Glutamatergic neuron (in vitro differentiated cells): ENCODE data around the gene CFAP99. TPM values are rescaled to one million over a fixed set of nuclear protein-coding genes. Genes with fewer than 3 reads are reported as not detected.

Source experiments
- DNase-seq: peaks from one replicate; pipeline ENCODE4 v3.0.0; 2022
- H3K27ac Mint-ChIP-seq: one replicate; pipeline ENCODE4 v1.8.0; 2020; ENCODE audit warnings: mild to moderate bottlenecking, mixed read lengths, inconsistent platforms; ENCODE audit not compliant: unreplicated experiment
- H3K27me3 Mint-ChIP-seq: one replicate; pipeline ENCODE4 v1.8.0; 2020; ENCODE audit warnings: mild to moderate bottlenecking, moderate library complexity, mixed read lengths, inconsistent platforms; ENCODE audit not compliant: unreplicated experiment
- H3K36me3 Mint-ChIP-seq: one replicate; pipeline ENCODE4 v1.8.0; 2020; ENCODE audit warnings: mild to moderate bottlenecking, mixed read lengths, inconsistent platforms; ENCODE audit not compliant: unreplicated experiment
- H3K4me1 Mint-ChIP-seq: one replicate; pipeline ENCODE4 v1.8.0; 2020; ENCODE audit warnings: mild to moderate bottlenecking, low read depth, mixed read lengths, inconsistent platforms; ENCODE audit not compliant: unreplicated experiment
- H3K4me3 Mint-ChIP-seq: one replicate; pipeline ENCODE4 v1.8.0; 2020; ENCODE audit warnings: mild to moderate bottlenecking, mixed read lengths, inconsistent platforms; ENCODE audit not compliant: unreplicated experiment
- H3K9me3 Mint-ChIP-seq: one replicate; pipeline ENCODE4 v1.8.0; 2020; ENCODE audit warnings: mild to moderate bottlenecking, moderate library complexity, mixed read lengths, inconsistent platforms; ENCODE audit not compliant: unreplicated experiment
- total RNA-seq: library from RNA; stranded (reverse); fragmentation: NEBNext Ultra II Directional; extraction: Animal tissue kit (Norgen Biotek cat#: 25700); gene quantifications from one replicate; pipeline ENCODE4 v1.2.1, GENCODE V29; 2021; ENCODE audit not compliant: unreplicated experiment
- TF ChIP-seq, protein P1 (sequence below): fragments of 200-600 bp; sonication (generic); IDR thresholded peaks from one replicate; pipeline ENCODE4 v1.5.0; 2021; ENCODE audit not compliant: partially characterized antibody, unreplicated experiment

The CFAP99 gene
- total RNA-seq, 1 donor from 2014 or later, result not detected

DNA sequence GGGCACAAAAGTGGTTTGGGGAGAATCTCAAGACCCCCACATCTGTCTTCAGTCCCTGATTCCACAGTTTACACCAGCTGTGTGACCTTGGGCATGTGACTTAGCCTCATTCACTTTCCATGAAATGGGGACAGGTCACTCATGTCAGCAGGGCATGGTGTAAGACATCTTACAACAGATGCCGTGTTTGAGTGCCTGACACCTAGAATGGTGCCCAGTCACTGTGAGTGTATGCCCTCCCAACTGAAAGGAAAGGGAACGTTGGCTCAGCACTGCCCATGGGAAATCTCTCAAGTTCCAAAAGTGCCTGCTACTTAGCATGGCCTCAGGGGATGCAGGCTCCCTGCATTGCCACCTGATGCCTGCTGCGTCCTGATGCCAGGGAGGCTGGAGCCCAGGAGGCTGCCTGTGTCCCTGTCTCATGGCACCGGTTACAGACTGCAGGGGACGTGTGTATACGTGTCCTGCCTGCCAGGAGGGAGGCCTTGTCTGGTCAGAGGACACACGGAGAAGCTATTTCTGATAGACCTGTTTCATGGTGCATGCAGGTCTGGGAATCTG lies 82.4 kb downstream of the CFAP99 start:
- H3K27ac Mint-ChIP-seq, result no peak overlapping the region
- TF ChIP-seq, protein P1, sequence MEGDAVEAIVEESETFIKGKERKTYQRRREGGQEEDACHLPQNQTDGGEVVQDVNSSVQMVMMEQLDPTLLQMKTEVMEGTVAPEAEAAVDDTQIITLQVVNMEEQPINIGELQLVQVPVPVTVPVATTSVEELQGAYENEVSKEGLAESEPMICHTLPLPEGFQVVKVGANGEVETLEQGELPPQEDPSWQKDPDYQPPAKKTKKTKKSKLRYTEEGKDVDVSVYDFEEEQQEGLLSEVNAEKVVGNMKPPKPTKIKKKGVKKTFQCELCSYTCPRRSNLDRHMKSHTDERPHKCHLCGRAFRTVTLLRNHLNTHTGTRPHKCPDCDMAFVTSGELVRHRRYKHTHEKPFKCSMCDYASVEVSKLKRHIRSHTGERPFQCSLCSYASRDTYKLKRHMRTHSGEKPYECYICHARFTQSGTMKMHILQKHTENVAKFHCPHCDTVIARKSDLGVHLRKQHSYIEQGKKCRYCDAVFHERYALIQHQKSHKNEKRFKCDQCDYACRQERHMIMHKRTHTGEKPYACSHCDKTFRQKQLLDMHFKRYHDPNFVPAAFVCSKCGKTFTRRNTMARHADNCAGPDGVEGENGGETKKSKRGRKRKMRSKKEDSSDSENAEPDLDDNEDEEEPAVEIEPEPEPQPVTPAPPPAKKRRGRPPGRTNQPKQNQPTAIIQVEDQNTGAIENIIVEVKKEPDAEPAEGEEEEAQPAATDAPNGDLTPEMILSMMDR, result no peak
- no peak for DNase-seq
- H3K9me3 Mint-ChIP-seq, result no peaks in the 10 kb centered on the region
- peaks cover 1% of the 10 kb centered on the region for H3K27me3 Mint-ChIP-seq
- no peak overlapping the region for H3K4me3 Mint-ChIP-seq
- no peaks in the 10 kb centered on the region for H3K4me1 Mint-ChIP-seq
- no peaks in the 10 kb centered on the region for H3K36me3 Mint-ChIP-seq

DNA sequence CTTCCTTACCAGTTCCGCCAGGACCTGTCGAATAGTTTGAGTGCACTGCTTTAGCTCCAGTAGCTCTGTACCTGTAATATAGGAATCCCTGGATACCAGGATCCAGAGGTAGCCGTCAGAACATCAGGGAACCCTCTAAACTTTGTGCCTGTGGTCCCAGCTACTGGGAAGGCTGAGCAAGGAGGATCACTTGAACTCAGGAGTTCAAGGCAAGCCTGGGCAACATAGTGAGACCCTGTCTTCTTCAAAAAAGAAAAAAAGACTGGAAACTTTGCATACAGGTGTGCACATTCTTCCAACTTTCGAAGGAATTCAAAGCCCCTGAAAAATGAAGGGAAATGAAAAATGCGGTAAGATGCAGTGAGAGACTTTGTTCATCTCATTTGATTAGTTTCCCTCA lies 85.1 kb downstream of the CFAP99 start:
- H3K4me3 Mint-ChIP-seq, result no peak overlapping the region
- peaks cover 2% of the 10 kb centered on the region for H3K9me3 Mint-ChIP-seq
- no peak for DNase-seq
- no peak overlapping the region for H3K27ac Mint-ChIP-seq
- peaks cover 4% of the 10 kb centered on the region for H3K4me1 Mint-ChIP-seq
- TF ChIP-seq, protein P1, result no peak
- H3K27me3 Mint-ChIP-seq, result peaks cover 1% of the 10 kb centered on the region
- H3K36me3 Mint-ChIP-seq, result peaks cover 4% of the 10 kb centered on the region

DNA sequence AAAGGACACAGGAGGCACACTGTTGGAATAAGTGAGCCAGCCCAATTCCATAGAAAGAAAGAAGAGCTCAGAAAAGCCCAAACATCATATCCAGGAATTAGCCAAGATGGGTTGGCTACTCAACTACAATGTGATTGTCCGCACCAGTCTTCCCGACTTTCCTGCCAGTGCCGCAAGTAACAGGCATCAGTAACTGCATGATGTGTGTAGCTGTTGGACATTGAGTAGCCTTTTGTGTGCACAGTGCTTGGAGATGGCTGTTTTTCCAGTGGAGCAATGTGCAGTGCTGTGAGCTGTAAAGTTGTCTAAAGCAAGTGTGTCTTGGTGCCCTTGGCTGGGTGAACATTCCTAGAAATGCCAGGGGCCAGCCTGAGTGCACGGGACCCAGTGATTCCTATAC lies 88.5 kb downstream of the CFAP99 start:
- Mint-ChIP-seq H3K4me1 (peaks cover 4% of the 10 kb centered on the region), H3K27me3 (peaks cover 5% of the 10 kb centered on the region), H3K27ac (no peak overlapping the region), H3K9me3 (peaks cover 4% of the 10 kb centered on the region), H3K36me3 (peaks cover 4% of the 10 kb centered on the region), H3K4me3 (no peak overlapping the region)
- TF ChIP-seq, protein P1, result no peak
- DNase-seq, result no peak

DNA sequence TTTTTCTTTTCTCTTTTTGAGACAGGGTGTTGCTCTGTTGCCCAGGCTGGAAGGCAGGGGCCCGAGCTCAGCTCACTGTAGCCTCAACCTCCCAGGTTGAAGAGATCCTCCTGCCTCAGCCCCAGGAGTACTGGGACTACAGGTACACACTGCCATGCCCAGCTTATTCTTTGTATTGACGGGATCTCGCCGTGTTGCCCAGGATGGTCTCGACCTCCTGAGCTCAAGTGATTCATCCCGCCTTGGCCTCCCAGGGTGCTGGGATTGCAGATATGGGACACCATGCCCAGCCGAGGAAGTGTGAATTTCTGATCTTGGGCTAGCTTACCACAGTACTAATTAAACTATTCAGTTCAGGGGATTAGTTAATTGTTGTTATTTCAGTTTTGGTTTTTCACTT lies 89.1 kb downstream of the CFAP99 start:
- peaks cover 4% of the 10 kb centered on the region for H3K36me3 Mint-ChIP-seq
- DNase-seq, result no peak
- TF ChIP-seq, protein P1, result no peak
- H3K4me3 Mint-ChIP-seq, result no peak overlapping the region
- H3K9me3 Mint-ChIP-seq, result peaks cover 4% of the 10 kb centered on the region
- peaks cover 4% of the 10 kb centered on the region for H3K4me1 Mint-ChIP-seq
- H3K27me3 Mint-ChIP-seq, result peaks cover 5% of the 10 kb centered on the region
- H3K27ac Mint-ChIP-seq, result no peak overlapping the region

DNA sequence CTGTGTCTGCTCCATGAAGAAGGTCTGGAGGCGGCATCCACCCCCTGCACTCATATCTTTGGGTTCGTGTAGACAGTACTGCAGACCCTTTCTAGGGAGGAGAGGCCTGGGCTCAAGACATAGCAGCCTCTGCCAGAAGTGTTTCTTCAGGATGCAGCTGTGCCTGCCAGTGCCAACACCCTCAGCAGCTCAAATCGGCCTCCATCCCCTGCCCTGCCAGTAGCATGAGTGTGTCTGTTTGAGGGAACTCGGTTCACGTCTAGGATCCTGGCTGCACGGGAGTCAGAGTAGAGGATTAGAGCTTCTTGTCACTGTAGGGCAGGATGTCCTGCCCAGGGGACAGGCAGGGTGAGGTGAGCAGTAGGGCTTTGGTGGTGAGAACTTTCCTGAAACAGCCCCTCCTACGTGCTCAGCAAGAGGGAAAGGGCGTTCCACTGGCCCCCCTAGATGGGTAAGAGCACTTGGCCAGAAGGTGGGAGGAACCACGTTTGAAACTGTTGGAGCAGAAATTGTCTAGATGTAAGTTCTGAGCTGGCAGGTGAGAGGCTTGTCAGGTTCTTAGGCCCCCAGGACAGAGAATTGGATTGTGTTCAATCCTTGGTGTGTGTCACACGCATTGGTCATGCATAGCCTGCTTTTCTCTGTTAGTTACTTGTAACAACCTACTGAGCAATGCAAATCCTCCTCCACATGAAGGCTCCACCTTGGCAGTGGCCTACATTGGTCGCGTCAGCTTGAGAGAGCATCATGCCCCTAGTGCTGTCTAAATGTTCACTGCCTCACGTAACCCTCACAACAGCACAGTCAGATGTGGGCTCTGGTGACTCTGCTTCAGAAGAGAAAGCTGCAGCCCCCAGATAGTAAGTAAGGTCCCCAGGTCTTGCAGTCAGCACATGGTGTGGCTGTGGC lies 91.8 kb downstream of the CFAP99 start:
- H3K4me1 Mint-ChIP-seq, result peaks cover 4% of the 10 kb centered on the region
- no peak for DNase-seq
- peaks cover 4% of the 10 kb centered on the region for H3K36me3 Mint-ChIP-seq
- peak overlapping the region; percentile 43 for H3K27ac Mint-ChIP-seq
- peaks cover 5% of the 10 kb centered on the region for H3K27me3 Mint-ChIP-seq
- H3K4me3 Mint-ChIP-seq, result no peak overlapping the region
- H3K9me3 Mint-ChIP-seq, result peaks cover 4% of the 10 kb centered on the region
- TF ChIP-seq, protein P1, result no peak
